Keratinocyte (primary cell): Measurements from ENCODE around the gene COMT. TPM values are rescaled to one million over a fixed set of nuclear protein-coding genes. Genes with fewer than 3 reads are reported as not detected.

Experiments used
- DNase-seq: peaks from one replicate; pipeline ENCODE4 v3.0.0-alpha.2; 2011; ENCODE audit warnings: low read depth, missing footprints, low spot score
- FAIRE-seq: peaks from 2 replicates; lab custom pipeline; 2011; peaks lifted over from hg19 to GRCh38; lab: Jason Lieb, UNC
- H2AFZ ChIP-seq: 2 replicates; pipeline ENCODE4 v1.6.0; 2012; ENCODE audit warnings: low read length, control low read depth, inconsistent platforms; ENCODE audit not compliant: control insufficient read depth
- H3K27ac ChIP-seq: 2 replicates; pipeline ENCODE4 v1.5.1; 2011; ENCODE audit warnings: low read length; ENCODE audit not compliant: control insufficient read depth, insufficient read depth
- H3K27me3 ChIP-seq: 3 replicates; pipeline ENCODE4 v1.6.0; 2011; ENCODE audit warnings: low read length; ENCODE audit not compliant: control insufficient read depth, insufficient read depth; ENCODE audit errors: extremely low read depth
- H3K36me3 ChIP-seq, 2 experiments: 2 replicates in 1 of 2; 3 replicates in 1 of 2; pipeline ENCODE4 v1.5.1; 2011; ENCODE audit warnings: low read length in 2 of 2, mild to moderate bottlenecking in 1 of 2; ENCODE audit not compliant: control insufficient read depth in 2 of 2, insufficient read depth in 2 of 2; ENCODE audit errors: extremely low read depth in 1 of 2
- H3K4me1 ChIP-seq: 3 replicates; pipeline ENCODE4 v1.5.1; 2011; ENCODE audit warnings: low read length; ENCODE audit not compliant: control insufficient read depth, insufficient read depth; ENCODE audit errors: extremely low read depth
- H3K4me2 ChIP-seq: 3 replicates; pipeline ENCODE4 v1.6.0; 2011; ENCODE audit warnings: low read depth, low read length; ENCODE audit not compliant: control insufficient read depth, insufficient read depth; ENCODE audit errors: extremely low read depth
- H3K4me3 ChIP-seq, 3 experiments: fragments of 200-600 bp in 1 of 3; sonication (generic) in 1 of 3; 2 replicates in 2 of 3; 3 replicates in 1 of 3; pipeline ENCODE4 v1.5.1; 2011 to 2016; ENCODE audit warnings: low read length in 3 of 3, mild to moderate bottlenecking in 3 of 3, control low read depth in 2 of 3, inconsistent platforms in 1 of 3, low read depth in 1 of 3, mixed read lengths in 1 of 3, mixed run types in 1 of 3, moderate library complexity in 1 of 3; ENCODE audit not compliant: control insufficient read depth in 2 of 3, insufficient read depth in 2 of 3; ENCODE audit errors: extremely low read depth in 1 of 3
- H3K79me2 ChIP-seq: 2 replicates; pipeline ENCODE4 v1.6.0; 2012; ENCODE audit warnings: low read length; ENCODE audit not compliant: control insufficient read depth, insufficient read depth
- H3K9ac ChIP-seq: 3 replicates; pipeline ENCODE4 v1.6.0; 2011; ENCODE audit warnings: low read length; ENCODE audit not compliant: control insufficient read depth, insufficient read depth; ENCODE audit errors: extremely low read depth
- H3K9me1 ChIP-seq: 3 replicates; pipeline ENCODE4 v1.6.0; 2011; ENCODE audit warnings: low read length; ENCODE audit not compliant: control insufficient read depth, insufficient read depth; ENCODE audit errors: extremely low read depth
- H3K9me3 ChIP-seq: 2 replicates; pipeline ENCODE4 v1.5.1; 2012; ENCODE audit warnings: low read depth, low read length; ENCODE audit not compliant: control insufficient read depth
- H4K20me1 ChIP-seq: 3 replicates; pipeline ENCODE4 v1.6.0; 2011; ENCODE audit warnings: low read length; ENCODE audit not compliant: control insufficient read depth, insufficient read depth; ENCODE audit errors: extremely low read depth
- CTCF ChIP-seq, 3 experiments: IDR thresholded peaks in 1 of 3; conservative IDR thresholded peaks in 1 of 3; optimal IDR thresholded peaks in 1 of 3; 2 replicates in 2 of 3; 3 replicates in 1 of 3; pipeline versions ENCODE3 to v1.5.1; 2011; ENCODE audit warnings: low read length in 3 of 3, mild to moderate bottlenecking in 3 of 3, moderate library complexity in 2 of 3, control low read depth in 1 of 3, inconsistent platforms in 1 of 3; ENCODE audit not compliant: insufficient read depth in 2 of 3; ENCODE audit errors: extremely low read depth in 1 of 3
- EZH2 ChIP-seq: IDR thresholded peaks from one replicate; pipeline ENCODE4 v1.6.1; 2012; ENCODE audit warnings: inconsistent platforms, mild to moderate bottlenecking, low read length, moderate library complexity
- dilution Hi-C: fragments of 300-500 bp; cut with MboI; formaldehyde crosslinking; loops from one replicate; pipeline ENCODE4 v1.7.0; 2020; ENCODE audit warnings: low sequenced_read_pairs; ENCODE audit not compliant: extremely low pct_ligation_motif_present
- polyA plus RNA-seq, 5 experiments: library from polyadenylated mRNA; depleted of rRNA in 3 of 5; stranded (reverse) in 3 of 5; stranded (forward) in 1 of 5; unstranded in 1 of 5; fragments of >200 nt; gene quantifications; 1 replicate in 1 of 5; 2 replicates in 3 of 5; 3 replicates in 1 of 5; pipeline versions ENCODE4 v1.2.1 to v1.2.3, GENCODE V29; 2011 to 2012; ENCODE audit warnings: missing spikeins in 2 of 5, low read depth in 1 of 5, low replicate concordance in 1 of 5

COMT gene
- polyA plus RNA-seq, 1 donor (not counting 4 experiments of a cell fraction or from before 2014, with no cell fraction given), result 139 TPM

GRCh38 chr22:20010307-20011122, 68.9 kb downstream of the COMT start:
- DNase-seq, result no peak
- no peak overlapping the region for H3K27ac ChIP-seq
- no peaks in the 10 kb centered on the region for H3K9me3 ChIP-seq
- peak; percentile 41 for FAIRE-seq
- H3K4me1 ChIP-seq, result peaks cover 5% of the 10 kb centered on the region
- no peaks in the 10 kb centered on the region for H3K79me2 ChIP-seq
- no peak overlapping the region for H2AFZ ChIP-seq
- H3K4me2 ChIP-seq, result peak overlapping the region; percentile 22
- H3K36me3 ChIP-seq, result no peaks in the 10 kb centered on the region
- no peak overlapping the region for H3K4me3 ChIP-seq
- peaks cover 3% of the 10 kb centered on the region for H3K9me1 ChIP-seq
- no peaks in the 10 kb centered on the region for H4K20me1 ChIP-seq
- dilution Hi-C loops, result no loop called here
- TF ChIP-seq EZH2 (no peak), CTCF (optimal IDR thresholded peaks at IDR 0.05 in 1 of 3, IDR thresholded peaks at IDR 0.05 in 1 of 3, conservative IDR thresholded peaks at IDR 0.05 in 1 of 3; ENCODE audit: extremely low read depth in 1 of 3, insufficient read depth in 2 of 3, low read length in 3 of 3) (no peak)
- H3K27me3 ChIP-seq, result peaks cover 6% of the 10 kb centered on the region
- H3K9ac ChIP-seq, result no peak overlapping the region

GRCh38 chr22:20011123-20011992, 69.8 kb downstream of the COMT start:
- DNase-seq (no peak), FAIRE-seq (no peak)
- dilution Hi-C loops, result no loop called here
- no peak overlapping the region for H3K27ac ChIP-seq
- H2AFZ ChIP-seq, result no peak overlapping the region
- H3K36me3 ChIP-seq, result no peaks in the 10 kb centered on the region
- H3K4me2 ChIP-seq, result no peak overlapping the region
- H3K4me3 ChIP-seq, result no peak overlapping the region
- H3K9me1 ChIP-seq, result peaks cover 3% of the 10 kb centered on the region
- no peak overlapping the region for H3K9ac ChIP-seq
- TF ChIP-seq CTCF (optimal IDR thresholded peaks at IDR 0.05 in 1 of 3, IDR thresholded peaks at IDR 0.05 in 1 of 3, conservative IDR thresholded peaks at IDR 0.05 in 1 of 3; ENCODE audit: extremely low read depth in 1 of 3, insufficient read depth in 2 of 3, low read length in 3 of 3), result no peak
- no peak for TF ChIP-seq EZH2
- H3K79me2 ChIP-seq, result no peaks in the 10 kb centered on the region
- no peaks in the 10 kb centered on the region for H3K9me3 ChIP-seq
- peaks cover 7% of the 10 kb centered on the region for H3K27me3 ChIP-seq
- H4K20me1 ChIP-seq, result no peaks in the 10 kb centered on the region
- H3K4me1 ChIP-seq, result peaks cover 5% of the 10 kb centered on the region
